Measurements from ENCODE around the gene GALNT3. TPM values are rescaled to one million over a fixed set of nuclear protein-coding genes. Genes with fewer than 3 reads are reported as not detected.

GALNT3 gene
- total and polyA plus RNA-seq, 2 of the 13 experiments (the other 11 are each of a cell fraction or from before 2014, with no cell fraction given): 0.29 to 0.30 TPM

DNA sequence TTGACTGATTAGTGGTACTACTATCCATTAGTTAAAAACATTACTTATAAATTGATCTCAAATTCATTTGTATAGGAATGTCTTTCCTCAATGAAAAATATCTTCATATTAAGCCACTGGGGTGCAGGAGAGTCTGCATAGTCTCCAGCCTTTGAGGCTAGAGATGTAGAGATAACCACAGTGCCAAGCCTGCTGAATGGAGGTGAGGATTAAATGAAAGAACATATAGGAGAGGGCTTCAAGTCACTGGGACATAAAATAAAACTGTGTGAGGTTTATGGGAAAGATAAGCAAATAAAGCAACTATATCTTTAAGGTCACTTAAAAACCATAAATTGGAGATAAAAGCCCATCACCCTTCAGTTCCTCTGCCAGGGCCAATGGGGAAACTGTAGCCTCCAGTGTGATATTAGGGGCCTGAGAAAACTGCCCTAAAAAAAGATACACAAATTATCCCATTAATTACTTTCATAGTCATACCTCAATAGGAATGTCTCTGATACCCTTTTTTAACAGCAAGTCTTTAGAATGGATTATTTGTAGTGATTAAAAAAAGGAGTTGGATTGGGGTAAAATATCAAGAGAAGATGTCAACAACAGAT, 27.6 kb downstream of the GALNT3 start (continued):
- TF ChIP-seq, protein P1, sequence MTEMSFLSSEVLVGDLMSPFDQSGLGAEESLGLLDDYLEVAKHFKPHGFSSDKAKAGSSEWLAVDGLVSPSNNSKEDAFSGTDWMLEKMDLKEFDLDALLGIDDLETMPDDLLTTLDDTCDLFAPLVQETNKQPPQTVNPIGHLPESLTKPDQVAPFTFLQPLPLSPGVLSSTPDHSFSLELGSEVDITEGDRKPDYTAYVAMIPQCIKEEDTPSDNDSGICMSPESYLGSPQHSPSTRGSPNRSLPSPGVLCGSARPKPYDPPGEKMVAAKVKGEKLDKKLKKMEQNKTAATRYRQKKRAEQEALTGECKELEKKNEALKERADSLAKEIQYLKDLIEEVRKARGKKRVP (CRISPR knock-in tag; IDR thresholded peaks at IDR 0.05): no peak
- TF ChIP-seq SOX13 (IDR thresholded peaks at IDR 0.05): no peak; the same call in 1 of the 2 replicates
- TF ChIP-seq SOX13 (CRISPR knock-in tag; conservative IDR thresholded peaks at IDR 0.05 in 1 of 2, IDR thresholded peaks at IDR 0.05 in 1 of 2): peak in 1 of 2 experiments; percentile 64; a peak in 2 of 4 replicates
- TF ChIP-seq TCF7L2 (IDR thresholded peaks at IDR 0.05; ENCODE audit: low read depth, low read length): 0 out of 2 replicates have a peak, but pooled peaks have one; percentile 14
- TF ChIP-seq NFKBIZ (CRISPR knock-in tag; IDR thresholded peaks at IDR 0.05): no peak
- no peak for TF ChIP-seq LCORL (IDR thresholded peaks at IDR 0.05)
- TF ChIP-seq LCORL (CRISPR knock-in tag; IDR thresholded peaks at IDR 0.05): peak; percentile 30; the same call in 1 of the 2 replicates
- peak; percentile 74 for TF ChIP-seq TBX2 (CRISPR knock-in tag; IDR thresholded peaks at IDR 0.05; ENCODE audit: borderline replicate concordance)
- peak; percentile 47; the same call in 1 of the 2 replicates for TF ChIP-seq SOX5 (CRISPR knock-in tag; IDR thresholded peaks at IDR 0.05; ENCODE audit: borderline replicate concordance)
- TF ChIP-seq FOXK1 (CRISPR knock-in tag; IDR thresholded peaks at IDR 0.05; ENCODE audit: borderline replicate concordance, low read depth): no peak
- TF ChIP-seq BHLHE40 (IDR thresholded peaks at IDR 0.05; ENCODE audit: low read length): no peak
- no peak for TF ChIP-seq STAG1 (CRISPR knock-in tag; IDR thresholded peaks at IDR 0.05)
- peak; percentile 47; the same call in 1 of the 2 replicates for TF ChIP-seq ATF1 (CRISPR knock-in tag; IDR thresholded peaks at IDR 0.05)
- TF ChIP-seq GFI1 (CRISPR knock-in tag; IDR thresholded peaks at IDR 0.05; ENCODE audit: borderline replicate concordance): peak; percentile 31; the same call in 1 of the 2 replicates
- TF ChIP-seq, protein P2, sequence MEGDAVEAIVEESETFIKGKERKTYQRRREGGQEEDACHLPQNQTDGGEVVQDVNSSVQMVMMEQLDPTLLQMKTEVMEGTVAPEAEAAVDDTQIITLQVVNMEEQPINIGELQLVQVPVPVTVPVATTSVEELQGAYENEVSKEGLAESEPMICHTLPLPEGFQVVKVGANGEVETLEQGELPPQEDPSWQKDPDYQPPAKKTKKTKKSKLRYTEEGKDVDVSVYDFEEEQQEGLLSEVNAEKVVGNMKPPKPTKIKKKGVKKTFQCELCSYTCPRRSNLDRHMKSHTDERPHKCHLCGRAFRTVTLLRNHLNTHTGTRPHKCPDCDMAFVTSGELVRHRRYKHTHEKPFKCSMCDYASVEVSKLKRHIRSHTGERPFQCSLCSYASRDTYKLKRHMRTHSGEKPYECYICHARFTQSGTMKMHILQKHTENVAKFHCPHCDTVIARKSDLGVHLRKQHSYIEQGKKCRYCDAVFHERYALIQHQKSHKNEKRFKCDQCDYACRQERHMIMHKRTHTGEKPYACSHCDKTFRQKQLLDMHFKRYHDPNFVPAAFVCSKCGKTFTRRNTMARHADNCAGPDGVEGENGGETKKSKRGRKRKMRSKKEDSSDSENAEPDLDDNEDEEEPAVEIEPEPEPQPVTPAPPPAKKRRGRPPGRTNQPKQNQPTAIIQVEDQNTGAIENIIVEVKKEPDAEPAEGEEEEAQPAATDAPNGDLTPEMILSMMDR (CRISPR knock-in tag; IDR thresholded peaks at IDR 0.05): no peak
- TF ChIP-seq TCF7 (IDR thresholded peaks at IDR 0.05; ENCODE audit: low read depth): 0 out of 2 replicates have a peak, but pooled peaks have one; percentile 9
- peak; percentile 48; the same call in 1 of the 2 replicates for TF ChIP-seq ISL2 (CRISPR knock-in tag; IDR thresholded peaks at IDR 0.05)
- TF ChIP-seq PREB (CRISPR knock-in tag; IDR thresholded peaks at IDR 0.05): no peak
- peak; percentile 67; the same call in 1 of the 2 replicates for TF ChIP-seq HNRNPUL1 (IDR thresholded peaks at IDR 0.05; ENCODE audit: low read depth, low read length)
- no peak for TF ChIP-seq SAFB2 (CRISPR knock-in tag; IDR thresholded peaks at IDR 0.05; ENCODE audit: borderline replicate concordance, low read depth)
- TF ChIP-seq HDAC1 (CRISPR knock-in tag; IDR thresholded peaks at IDR 0.05): 0 out of 2 replicates have a peak, but pooled peaks have one; percentile 20
- TF ChIP-seq, protein P3, sequence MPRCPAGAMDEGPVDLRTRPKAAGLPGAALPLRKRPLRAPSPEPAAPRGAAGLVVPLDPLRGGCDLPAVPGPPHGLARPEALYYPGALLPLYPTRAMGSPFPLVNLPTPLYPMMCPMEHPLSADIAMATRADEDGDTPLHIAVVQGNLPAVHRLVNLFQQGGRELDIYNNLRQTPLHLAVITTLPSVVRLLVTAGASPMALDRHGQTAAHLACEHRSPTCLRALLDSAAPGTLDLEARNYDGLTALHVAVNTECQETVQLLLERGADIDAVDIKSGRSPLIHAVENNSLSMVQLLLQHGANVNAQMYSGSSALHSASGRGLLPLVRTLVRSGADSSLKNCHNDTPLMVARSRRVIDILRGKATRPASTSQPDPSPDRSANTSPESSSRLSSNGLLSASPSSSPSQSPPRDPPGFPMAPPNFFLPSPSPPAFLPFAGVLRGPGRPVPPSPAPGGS (CRISPR knock-in tag; IDR thresholded peaks at IDR 0.05): no peak

All from HepG2 (cell line).